HG02970 (cell line): ENCODE data around the gene MEIS1.

Source experiments
- ATAC-seq: cut with Tn5 transposase; IDR thresholded peaks from one replicate; pipeline ENCODE4 v1.9.1; 2021; ENCODE audit warnings: mild to moderate bottlenecking, moderate library complexity, moderate number of reproducible peaks; ENCODE audit not compliant: unreplicated experiment, low FRiP score

The MEIS1 gene

GRCh38 chr2:66443186-66443978, 8.5 kb downstream of the MEIS1 start:
- ATAC-seq = no peak

GRCh38 chr2:66443979-66444861, 9.3 kb downstream of the MEIS1 start:
- no peak for ATAC-seq

- ATAC-seq = no peak
Measured at GRCh38 chr2:66445076-66445924, 10.4 kb downstream of the MEIS1 start.

- ATAC-seq = no peak
Measured at GRCh38 chr2:66445925-66446871, 11.3 kb downstream of the MEIS1 start.

GRCh38 chr2:66446941-66447340, 12.0 kb downstream of the MEIS1 start:
- ATAC-seq = no peak

GRCh38 chr2:66447677-66448076, 12.8 kb downstream of the MEIS1 start:
- no peak for ATAC-seq

GRCh38 chr2:66448136-66448991, 13.4 kb downstream of the MEIS1 start:
- ATAC-seq = no peak

GRCh38 chr2:66452214-66452613, 17.3 kb downstream of the MEIS1 start:
- no peak for ATAC-seq

GRCh38 chr2:66452917-66453316, 18.0 kb downstream of the MEIS1 start:
- no peak for ATAC-seq

- no peak for ATAC-seq
Measured at GRCh38 chr2:66455490-66455889, 20.6 kb downstream of the MEIS1 start.

- ATAC-seq = no peak
Measured at GRCh38 chr2:66456183-66457041, 21.5 kb downstream of the MEIS1 start.

- no peak for ATAC-seq
Measured at GRCh38 chr2:66457545-66457944, 22.6 kb downstream of the MEIS1 start.

- no peak for ATAC-seq
Measured at GRCh38 chr2:66460031-66460430, 25.1 kb downstream of the MEIS1 start.

GRCh38 chr2:66461001-66461663, 26.2 kb downstream of the MEIS1 start:
- ATAC-seq = no peak

GRCh38 chr2:66461664-66462500, 27.0 kb downstream of the MEIS1 start:
- no peak for ATAC-seq

- ATAC-seq = no peak
Measured at GRCh38 chr2:66462501-66462825, 27.5 kb downstream of the MEIS1 start.
